Fibroblast of peridontal ligament (primary cell): ENCODE data around the gene CAMTA1.
"Not testable (repeated sequence)": the region's sequence is repeated elsewhere in the genome, so short reads cannot be mapped to it uniquely, and the experiment has no call there.

Experiments
- DNase-seq: peaks from one replicate; pipeline ENCODE4 v3.0.0-alpha.2; 2010; ENCODE audit errors: extremely low read depth

CAMTA1 gene

GRCh38 chr1:6785318-6785727 is at the start of gene CAMTA1:
Gene CAMTA1, plus strand, starts transcription at chr1:6785454. Its CDS starts 77 bp downstream, at chr1:6785531.
- DNase-seq, result no peak

- no peak for DNase-seq
These were observed 46.1 kb upstream of the CAMTA1 start for GRCh38 chr1:6738987-6739676.

GRCh38 chr1:6742676-6743188 is 42.5 kb upstream of the CAMTA1 start:
- not testable (repeated sequence) for DNase-seq

- DNase-seq, result peak; percentile 94
These were observed 41.8 kb upstream of the CAMTA1 start for GRCh38 chr1:6743189-6744101.

- DNase-seq, result no peak
These were observed 40.2 kb upstream of the CAMTA1 start for GRCh38 chr1:6745073-6745472.

GRCh38 chr1:6747674-6748073 is 37.6 kb upstream of the CAMTA1 start:
- DNase-seq, result no peak

- no peak for DNase-seq
These were observed 34.8 kb upstream of the CAMTA1 start for GRCh38 chr1:6750490-6750889.

- DNase-seq, result no peak
These were observed 31.7 kb upstream of the CAMTA1 start for GRCh38 chr1:6753320-6754140.

GRCh38 chr1:6756457-6756856 is 28.8 kb upstream of the CAMTA1 start:
- DNase-seq, result no peak

- no peak for DNase-seq
These were observed 27.4 kb upstream of the CAMTA1 start for GRCh38 chr1:6757719-6758435.

GRCh38 chr1:6761196-6761737 is 24.0 kb upstream of the CAMTA1 start:
- no peak for DNase-seq

GRCh38 chr1:6762060-6762459 is 23.2 kb upstream of the CAMTA1 start:
- DNase-seq, result no peak

- DNase-seq, result peak; percentile 53
These were observed 14.4 kb upstream of the CAMTA1 start for GRCh38 chr1:6770751-6771440.

GRCh38 chr1:6771441-6771769 is 13.8 kb upstream of the CAMTA1 start:
- no peak for DNase-seq

GRCh38 chr1:6774381-6774780 is 10.9 kb upstream of the CAMTA1 start:
- no peak for DNase-seq

- peak; percentile 85 for DNase-seq
These were observed 9.8 kb upstream of the CAMTA1 start for GRCh38 chr1:6775261-6776043.

- DNase-seq, result no peak
These were observed 8.9 kb upstream of the CAMTA1 start for GRCh38 chr1:6776389-6776788.

- DNase-seq, result no peak
These were observed 8.4 kb upstream of the CAMTA1 start for GRCh38 chr1:6776895-6777294.

GRCh38 chr1:6777813-6778212 is 7.4 kb upstream of the CAMTA1 start:
- no peak for DNase-seq
